Subcutaneous abdominal adipose tissue (tissue), 5 donors: ENCODE measurements around the gene SPOCD1.
A peak's percentile ranks its signal among the peaks of the same experiment; 100 is the strongest.

Experiments
- H3K27ac ChIP-seq: one replicate; pipeline ENCODE4 v1.7.0; 2013; ENCODE audit warnings: low read depth, mild to moderate bottlenecking, inconsistent platforms, low read length, moderate library complexity
- H3K27me3 ChIP-seq, 5 donors: one replicate each; pipeline ENCODE4 v1.7.0; 2013; ENCODE audit warnings: low read length in 5 of 5, inconsistent platforms in 1 of 5; ENCODE audit not compliant: control insufficient read depth in 5 of 5, insufficient read depth in 4 of 5
- H3K36me3 ChIP-seq, 5 donors: one replicate each; pipeline ENCODE4 v1.7.0; 2013; ENCODE audit warnings: low read length in 5 of 5; ENCODE audit not compliant: control insufficient read depth in 5 of 5, insufficient read depth in 5 of 5
- H3K4me1 ChIP-seq, 5 donors: one replicate each; pipeline ENCODE4 v1.7.0; 2013; ENCODE audit warnings: low read length in 5 of 5, mild to moderate bottlenecking in 3 of 5, moderate library complexity in 1 of 5; ENCODE audit not compliant: control insufficient read depth in 5 of 5, insufficient read depth in 5 of 5
- H3K4me3 ChIP-seq, 5 donors: one replicate each; pipeline ENCODE4 v1.7.0; 2013; ENCODE audit warnings: low read length in 5 of 5, low read depth in 1 of 5
- H3K9ac ChIP-seq, 5 donors: one replicate each; pipeline ENCODE4 v1.7.0; 2013; ENCODE audit warnings: low read length in 5 of 5, mild to moderate bottlenecking in 4 of 5, moderate library complexity in 3 of 5
- H3K9me3 ChIP-seq, 5 donors: one replicate each; pipeline ENCODE4 v1.7.0; 2013; ENCODE audit warnings: low read length in 5 of 5; ENCODE audit not compliant: control insufficient read depth in 5 of 5
- donor health status: healthy.
- donor health status: healthy.
- donor health status: healthy.
- donor health status: healthy.
- donor health status: healthy.

Gene SPOCD1

DNA sequence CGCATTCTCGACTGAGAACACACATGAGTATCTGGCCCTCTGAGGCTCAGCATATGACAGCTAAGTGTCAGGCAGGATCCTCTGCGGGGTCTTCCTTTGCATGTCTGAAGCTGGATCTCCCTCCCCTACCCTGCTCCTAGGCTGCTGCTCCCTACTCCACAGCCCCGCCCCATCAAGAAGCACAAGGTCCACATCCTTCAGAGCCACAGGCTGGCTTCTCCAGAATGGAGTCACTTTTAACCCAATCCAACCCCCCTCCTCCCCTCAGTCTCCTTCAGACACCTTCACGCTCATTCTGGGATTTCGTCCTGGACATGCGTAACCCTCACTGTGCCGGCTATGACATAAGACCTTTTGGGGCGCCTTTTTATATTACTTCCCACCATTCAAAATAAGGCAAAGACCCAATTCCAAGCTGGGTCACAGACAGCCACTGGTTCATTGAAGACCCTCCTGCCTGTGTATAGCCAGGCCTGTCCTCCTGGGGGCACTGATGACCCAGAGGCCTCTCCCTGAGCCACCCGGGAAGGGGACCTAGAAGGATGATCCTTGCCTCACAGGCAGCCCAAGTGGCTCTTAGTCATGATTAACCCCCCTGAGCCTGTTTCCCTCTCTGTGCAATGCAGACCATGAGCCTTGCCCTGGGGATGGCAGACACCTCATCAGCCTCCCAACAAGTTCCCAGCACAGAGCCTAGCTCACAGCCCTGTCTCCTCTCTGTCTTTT is 56.4 kb downstream of the SPOCD1 start:
- Histone ChIP-seq H3K36me3 (no peaks in the 10 kb centered on the region), H3K9ac (no peak overlapping the region), H3K4me1 (peaks cover under 1 to 50% (median 42%) of the 10 kb centered on the region in 5 donors), H3K27me3 (peaks cover 7 to 26% (median 15%) of the 10 kb centered on the region in 5 donors), H3K4me3 (no peak overlapping the region), H3K27ac (no peak overlapping the region), H3K9me3 (no peaks in the 10 kb centered on the region)

DNA sequence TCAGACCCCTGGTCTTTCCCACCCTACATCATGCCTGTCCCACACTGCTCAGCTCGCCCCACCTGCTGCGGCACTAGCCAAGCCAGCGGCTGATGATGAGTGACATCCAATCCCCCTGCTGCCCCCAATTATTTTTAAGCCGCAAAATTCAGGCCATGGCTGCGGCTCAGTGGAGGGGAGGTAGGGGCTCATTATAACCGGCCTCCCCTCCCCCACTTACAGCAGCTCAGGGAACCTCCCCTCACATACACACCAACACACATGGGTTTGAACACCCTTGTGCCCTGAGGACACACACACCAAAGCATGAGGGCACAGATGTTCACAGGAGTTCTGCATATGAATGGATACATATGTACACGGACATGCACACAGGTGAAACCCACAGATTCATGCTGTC is 57.0 kb downstream of the SPOCD1 start:
- no peak overlapping the region for H3K27ac ChIP-seq
- no peak overlapping the region for H3K4me3 ChIP-seq
- no peaks in the 10 kb centered on the region for H3K9me3 ChIP-seq
- H3K4me1 ChIP-seq, result peaks cover 2 to 55% (median 46%) of the 10 kb centered on the region in 5 donors
- no peak overlapping the region for H3K9ac ChIP-seq
- no peaks in the 10 kb centered on the region for H3K36me3 ChIP-seq
- H3K27me3 ChIP-seq, result peaks cover 7 to 26% (median 14%) of the 10 kb centered on the region in 5 donors

DNA sequence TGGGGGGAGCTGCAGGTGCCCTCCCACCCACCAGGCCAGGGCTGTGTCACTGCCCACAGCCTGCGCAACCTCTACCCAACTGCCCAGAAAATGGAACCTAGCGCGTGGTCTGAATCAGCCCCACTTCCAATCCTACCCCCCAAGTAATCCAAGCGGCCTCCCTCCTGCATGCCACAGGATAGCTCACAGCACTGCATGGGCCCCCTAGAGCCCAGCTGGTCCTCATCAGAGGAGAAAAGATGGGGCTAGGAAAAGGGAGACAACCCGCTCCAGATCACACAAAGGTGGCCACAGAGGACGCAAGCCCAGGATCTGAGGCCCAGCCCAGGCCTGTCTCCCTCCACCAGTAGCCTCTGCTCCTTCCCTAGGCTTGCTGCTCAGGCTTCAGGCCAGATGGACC is 57.8 kb downstream of the SPOCD1 start:
- H3K27ac ChIP-seq, result no peak overlapping the region
- H3K4me1 ChIP-seq, result peaks cover 5 to 56% (median 46%) of the 10 kb centered on the region in 5 donors
- H3K9me3 ChIP-seq, result no peaks in the 10 kb centered on the region
- H3K27me3 ChIP-seq, result peaks cover 6 to 20% (median 10%) of the 10 kb centered on the region in 5 donors
- no peaks in the 10 kb centered on the region for H3K36me3 ChIP-seq
- no peak overlapping the region for H3K4me3 ChIP-seq
- no peak overlapping the region for H3K9ac ChIP-seq

DNA sequence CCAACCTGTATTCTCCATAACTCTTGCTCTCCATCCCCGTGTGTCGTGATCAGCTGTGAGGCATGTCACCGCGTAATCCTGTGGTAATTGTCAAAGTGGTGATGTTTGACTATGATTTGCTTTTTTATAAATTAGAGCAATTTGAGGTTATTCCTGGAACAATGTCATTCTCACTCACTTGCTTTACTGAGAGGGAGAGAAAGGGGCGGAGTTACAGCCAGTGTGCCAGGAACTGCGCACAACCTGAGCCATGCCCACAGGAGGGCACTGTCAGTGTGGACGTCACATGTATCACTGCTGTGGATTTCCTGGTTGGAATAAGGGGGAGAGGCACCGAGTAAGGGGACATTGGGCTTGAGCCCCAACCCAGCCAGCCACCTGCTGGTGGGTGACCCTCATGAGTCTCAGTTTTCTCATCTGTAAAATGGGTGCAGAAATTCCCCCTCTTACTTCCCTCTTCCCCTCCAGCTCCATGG is 58.6 kb downstream of the SPOCD1 start:
- H3K4me3 ChIP-seq, result no peak overlapping the region
- no peaks in the 10 kb centered on the region for H3K36me3 ChIP-seq
- no peak overlapping the region for H3K27ac ChIP-seq
- no peak overlapping the region for H3K9ac ChIP-seq
- no peaks in the 10 kb centered on the region for H3K9me3 ChIP-seq
- H3K27me3 ChIP-seq, result peaks cover 4 to 13% (median 6%) of the 10 kb centered on the region in 5 donors
- H3K4me1 ChIP-seq, result peaks cover 5 to 53% (median 44%) of the 10 kb centered on the region in 5 donors

DNA sequence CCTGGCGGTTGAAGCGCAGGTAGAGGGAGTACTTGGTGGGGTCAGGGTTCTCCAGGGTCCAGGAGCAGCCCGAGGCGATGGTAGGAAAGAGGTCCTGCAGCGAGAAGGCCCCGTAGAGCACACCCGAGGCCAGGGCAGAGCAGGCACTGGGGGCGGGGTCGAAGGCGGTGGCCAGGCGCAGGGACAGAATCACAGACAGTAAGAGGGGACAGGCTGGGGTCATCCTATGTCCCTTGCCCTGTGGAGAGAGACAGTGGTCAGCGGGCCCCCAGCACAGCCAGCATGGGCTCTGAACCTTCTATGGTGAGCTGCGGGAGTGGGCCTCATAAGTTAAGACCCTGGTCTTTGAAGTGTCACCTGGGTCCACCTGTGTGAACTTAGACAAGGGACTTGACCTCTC is 59.2 kb downstream of the SPOCD1 start:
- Histone ChIP-seq H3K4me1 (peaks cover 5 to 52% (median 43%) of the 10 kb centered on the region in 5 donors), H3K36me3 (no peaks in the 10 kb centered on the region)

DNA sequence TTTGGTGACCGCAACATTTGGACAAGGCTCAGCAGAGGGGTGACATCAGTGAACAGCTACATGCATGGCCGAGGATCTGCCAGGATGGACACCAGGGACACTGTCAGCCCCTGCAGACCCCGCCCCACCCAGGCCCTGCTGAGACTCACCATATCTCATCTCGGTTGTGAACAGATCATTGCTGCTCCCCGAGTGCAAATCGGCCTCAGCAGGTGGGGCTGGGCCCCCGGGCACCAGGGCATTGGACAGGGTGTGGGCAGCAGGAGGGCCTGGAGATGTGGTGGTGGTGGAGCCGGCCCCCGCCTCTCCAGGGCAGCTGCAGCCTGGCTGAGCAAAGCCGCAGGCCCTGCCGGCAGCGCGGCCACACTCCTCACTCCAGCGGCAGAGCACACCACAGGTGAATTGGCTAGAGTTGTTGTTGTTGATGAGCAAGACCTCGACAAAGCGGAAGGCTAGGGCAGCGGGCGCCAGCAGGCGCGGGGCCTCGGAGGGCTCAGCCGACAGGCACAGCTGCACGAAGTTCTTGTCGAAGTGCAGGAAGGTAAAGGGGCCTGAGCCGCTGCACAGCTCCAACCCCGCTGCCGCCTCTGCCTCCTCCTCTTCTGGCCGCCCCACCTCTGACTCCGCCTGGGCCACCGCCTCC is 59.9 kb downstream of the SPOCD1 start:
- H3K9me3 ChIP-seq, result no peaks in the 10 kb centered on the region
- no peak overlapping the region for H3K4me3 ChIP-seq
- H3K36me3 ChIP-seq, result no peaks in the 10 kb centered on the region
- H3K4me1 ChIP-seq, result peaks cover 5 to 45% (median 36%) of the 10 kb centered on the region in 5 donors
- no peak overlapping the region for H3K9ac ChIP-seq
- no peak overlapping the region for H3K27ac ChIP-seq
- peaks cover 0 to 7% (median under 1%) of the 10 kb centered on the region in 5 donors for H3K27me3 ChIP-seq

More for the DNA sequence above, 59.2 kb downstream of the SPOCD1 start:
- Histone ChIP-seq H3K9ac (no peak overlapping the region), H3K27me3 (peaks cover 0 to 7% (median 2%) of the 10 kb centered on the region in 5 donors), H3K9me3 (no peaks in the 10 kb centered on the region), H3K4me3 (no peak overlapping the region), H3K27ac (no peak overlapping the region)

DNA sequence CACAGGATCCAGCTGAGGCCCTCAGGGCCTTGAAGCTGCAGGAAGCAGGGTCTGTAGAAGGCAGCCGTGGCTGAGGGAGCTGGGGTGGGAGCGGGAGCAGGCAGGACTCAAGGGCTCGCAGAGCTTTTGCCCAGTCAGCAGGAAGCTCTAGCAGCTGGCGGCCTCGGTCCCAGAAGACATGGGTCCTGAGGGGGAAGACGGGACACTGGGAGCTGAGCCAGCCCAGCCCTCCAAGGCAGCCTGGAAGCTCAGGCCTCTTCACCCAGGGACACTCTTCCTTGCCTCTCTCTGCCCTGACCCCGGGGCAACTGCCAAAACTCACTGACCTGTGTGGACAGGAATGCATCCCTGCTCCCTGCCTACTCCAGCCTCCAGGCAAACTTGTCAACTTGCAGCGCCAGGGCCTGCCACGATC is 60.6 kb downstream of the SPOCD1 start:
- Histone ChIP-seq H3K4me3 (no peak overlapping the region), H3K9ac (no peak overlapping the region), H3K27me3 (peaks cover 0 to 9% (median 0%) of the 10 kb centered on the region in 5 donors), H3K4me1 (peaks cover 5 to 40% (median 37%) of the 10 kb centered on the region in 5 donors), H3K9me3 (no peaks in the 10 kb centered on the region), H3K36me3 (no peaks in the 10 kb centered on the region), H3K27ac (no peak overlapping the region)

DNA sequence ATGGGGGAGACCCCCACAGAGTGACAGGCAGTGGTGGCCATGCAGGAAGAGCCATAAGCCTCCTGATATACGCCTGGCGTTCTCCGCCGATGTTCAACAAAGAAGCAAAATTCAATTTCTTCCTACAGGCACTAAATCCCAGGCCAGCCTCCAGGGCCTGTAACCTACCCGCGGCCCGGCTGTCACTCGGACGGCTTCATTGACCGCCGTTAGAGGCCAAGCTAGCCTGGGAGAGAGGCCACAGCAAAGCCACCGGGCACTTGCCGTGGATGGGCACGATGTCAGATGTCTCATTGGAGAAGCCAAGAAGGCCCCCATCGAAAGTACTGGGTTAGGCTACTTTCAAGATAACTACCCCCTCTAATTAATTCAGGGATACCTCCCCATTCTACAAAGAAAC is 61.4 kb downstream of the SPOCD1 start:
- H3K9ac ChIP-seq, result peak overlapping the region in 1 of 5 donors; percentile 13
- peaks cover 5 to 35% (median 33%) of the 10 kb centered on the region in 5 donors for H3K4me1 ChIP-seq

DNA sequence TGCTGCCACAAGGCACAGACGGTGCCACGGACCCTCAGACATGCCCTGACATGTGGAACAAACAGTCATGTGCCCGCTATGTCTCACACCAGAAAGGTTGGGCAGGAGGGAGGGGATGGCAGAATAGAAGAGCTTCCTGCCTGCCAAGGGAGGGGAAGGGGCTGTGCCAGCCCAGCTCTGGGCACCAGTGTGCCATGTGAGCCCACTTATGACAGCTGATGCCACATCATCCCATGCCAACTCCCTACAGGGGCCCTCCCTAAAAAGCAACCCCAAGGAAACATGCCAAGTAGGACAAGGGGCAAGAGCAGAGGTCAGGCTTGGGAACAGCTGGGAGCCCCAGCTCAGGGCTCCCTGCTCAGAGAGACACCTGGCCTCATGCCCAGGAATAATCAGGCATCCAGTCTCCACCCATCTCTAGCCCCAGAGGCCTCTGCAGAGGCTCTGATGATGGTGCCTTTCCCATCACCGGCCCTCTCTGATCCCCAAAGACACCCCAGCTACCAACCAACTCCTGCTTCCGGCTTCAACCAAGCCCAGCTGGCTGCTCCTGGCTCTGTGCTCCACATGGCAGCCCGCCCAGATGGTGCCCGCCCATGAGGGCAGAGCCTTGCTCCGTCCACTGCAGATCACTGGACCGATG is 62.0 kb downstream of the SPOCD1 start:
- H3K9ac ChIP-seq, result peak overlapping the region in 1 of 5 donors; percentile 13
- no peak overlapping the region for H3K4me3 ChIP-seq
- H3K36me3 ChIP-seq, result no peaks in the 10 kb centered on the region
- no peaks in the 10 kb centered on the region for H3K9me3 ChIP-seq
- peaks cover 5 to 35% (median 33%) of the 10 kb centered on the region in 5 donors for H3K4me1 ChIP-seq
- peak overlapping the region; percentile 86 for H3K27ac ChIP-seq
- peaks cover 0 to 5% (median 0%) of the 10 kb centered on the region in 5 donors for H3K27me3 ChIP-seq

More for the DNA sequence above, 61.4 kb downstream of the SPOCD1 start:
- no peaks in the 10 kb centered on the region for H3K36me3 ChIP-seq
- H3K4me3 ChIP-seq, result no peak overlapping the region
- H3K9me3 ChIP-seq, result no peaks in the 10 kb centered on the region
- peaks cover 0 to 5% (median 0%) of the 10 kb centered on the region in 5 donors for H3K27me3 ChIP-seq
- H3K27ac ChIP-seq, result peak overlapping the region; percentile 10
